Breast epithelium (tissue), 4 donors: ENCODE data around the gene FRMD4A. TPM values are rescaled to one million over a fixed set of nuclear protein-coding genes. Genes with fewer than 3 reads are reported as not detected.

ENCODE experiments used
- DNase-seq, 2 donors: peaks; one replicate each; pipeline ENCODE4 v3.0.0-alpha.2; 2019; ENCODE audit warnings: low spot score in 2 of 2
- H3K27ac ChIP-seq, 2 donors: fragments of 200-600 bp; sonication (generic) in 1 of 2; one replicate each; pipeline ENCODE4 v1.5.1; 2016 to 2019; ENCODE audit warnings: mild to moderate bottlenecking in 1 of 2
- H3K27me3 ChIP-seq, 2 donors: fragments of 200-600 bp; sonication (generic) in 1 of 2; one replicate each; pipeline versions ENCODE4 v1.5.1 to v1.6.0; 2017 to 2019; ENCODE audit warnings: control low read depth in 1 of 2, mild to moderate bottlenecking in 1 of 2
- H3K36me3 ChIP-seq: fragments of 200-600 bp; one replicate; pipeline ENCODE4 v1.5.1; 2019
- H3K4me1 ChIP-seq, 2 donors: fragments of 200-600 bp; sonication (generic); one replicate each; pipeline ENCODE4 v1.5.1; 2016 to 2019; ENCODE audit warnings: control low read depth in 1 of 2
- H3K4me3 ChIP-seq, 3 donors: fragments of 200-600 bp; sonication (generic); 1 replicate in 2 of 3; 2 replicates in 1 of 3; pipeline ENCODE4 v1.5.1; 2016 to 2019; ENCODE audit warnings: mild to moderate bottlenecking in 3 of 3, moderate library complexity in 2 of 3
- H3K9me3 ChIP-seq, 2 donors: fragments of 200-600 bp; sonication (generic) in 1 of 2; one replicate each; pipeline ENCODE4 v1.5.1; 2016 to 2019; ENCODE audit warnings: control low read depth in 1 of 2
- POLR2A ChIP-seq: fragments of 450-650 bp; IDR thresholded peaks from one replicate; pipeline ENCODE4 v1.6.1; 2016; ENCODE audit warnings: antibody characterized with exemption, mild to moderate bottlenecking, moderate library complexity
- POLR2AphosphoS5 ChIP-seq, 3 donors: sonication (generic); formaldehyde crosslinking; IDR thresholded peaks; one replicate each; pipeline ENCODE4 v1.6.1; 2017; ENCODE audit warnings: antibody characterized with exemption in 3 of 3
- intact Hi-C: fragments of 100-400 bp; cut with DNase I; formaldehyde crosslinking; loops from one replicate; pipeline ENCODE4 v1.15.1; 2023; ENCODE audit warnings: low total_unique reads
- total RNA-seq, 3 donors: library from RNA; depleted of rRNA; stranded (reverse); fragments of >200 nt; gene quantifications; one replicate each; pipeline ENCODE4 v1.1.0, GENCODE V29; 2016
- TF ChIP-seq, protein P1 (sequence below), 3 donors: fragments of 450-650 bp; IDR thresholded peaks; one replicate each; pipeline ENCODE4 v1.5.1; 2016 to 2017; ENCODE audit warnings: antibody characterized with exemption in 3 of 3, mild to moderate bottlenecking in 3 of 3, moderate library complexity in 3 of 3

Gene FRMD4A
- total RNA-seq, 3 donors from 2014 or later = 27.5 to 107 (median 34.4) TPM

DNA sequence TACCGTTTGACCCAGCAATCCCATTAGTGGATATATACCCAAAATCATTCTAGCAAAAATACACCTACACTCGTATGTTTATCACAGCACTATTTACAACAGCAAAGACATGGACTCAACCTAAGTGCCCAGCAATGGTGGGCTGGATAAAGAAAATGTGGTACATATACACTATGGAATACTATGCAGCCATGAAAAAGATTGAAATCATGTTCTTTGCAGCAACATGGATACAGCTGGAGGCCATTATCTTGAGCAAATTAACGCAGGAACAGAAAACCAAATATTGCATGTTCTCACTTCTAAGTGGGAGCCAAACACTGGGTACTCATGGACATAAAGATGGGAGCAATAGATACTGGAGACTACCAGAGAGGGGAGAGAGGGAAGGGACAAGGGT, 223.9 kb downstream of the FRMD4A start:
- no peaks in the 10 kb centered on the region for H3K36me3 ChIP-seq
- H3K9me3 ChIP-seq = no peaks in the 10 kb centered on the region
- H3K4me1 ChIP-seq = no peaks in the 10 kb centered on the region
- no peak overlapping the region for H3K4me3 ChIP-seq
- no peak for DNase-seq
- H3K27ac ChIP-seq = no peak overlapping the region
- H3K27me3 ChIP-seq = no peaks in the 10 kb centered on the region
- intact Hi-C loops = no loop called here
- TF ChIP-seq POLR2AphosphoS5 (IDR thresholded peaks at IDR 0.05) (no peak), POLR2A (no peak)
- TF ChIP-seq, protein P1, sequence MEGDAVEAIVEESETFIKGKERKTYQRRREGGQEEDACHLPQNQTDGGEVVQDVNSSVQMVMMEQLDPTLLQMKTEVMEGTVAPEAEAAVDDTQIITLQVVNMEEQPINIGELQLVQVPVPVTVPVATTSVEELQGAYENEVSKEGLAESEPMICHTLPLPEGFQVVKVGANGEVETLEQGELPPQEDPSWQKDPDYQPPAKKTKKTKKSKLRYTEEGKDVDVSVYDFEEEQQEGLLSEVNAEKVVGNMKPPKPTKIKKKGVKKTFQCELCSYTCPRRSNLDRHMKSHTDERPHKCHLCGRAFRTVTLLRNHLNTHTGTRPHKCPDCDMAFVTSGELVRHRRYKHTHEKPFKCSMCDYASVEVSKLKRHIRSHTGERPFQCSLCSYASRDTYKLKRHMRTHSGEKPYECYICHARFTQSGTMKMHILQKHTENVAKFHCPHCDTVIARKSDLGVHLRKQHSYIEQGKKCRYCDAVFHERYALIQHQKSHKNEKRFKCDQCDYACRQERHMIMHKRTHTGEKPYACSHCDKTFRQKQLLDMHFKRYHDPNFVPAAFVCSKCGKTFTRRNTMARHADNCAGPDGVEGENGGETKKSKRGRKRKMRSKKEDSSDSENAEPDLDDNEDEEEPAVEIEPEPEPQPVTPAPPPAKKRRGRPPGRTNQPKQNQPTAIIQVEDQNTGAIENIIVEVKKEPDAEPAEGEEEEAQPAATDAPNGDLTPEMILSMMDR (IDR thresholded peaks at IDR 0.05) = no peak

DNA sequence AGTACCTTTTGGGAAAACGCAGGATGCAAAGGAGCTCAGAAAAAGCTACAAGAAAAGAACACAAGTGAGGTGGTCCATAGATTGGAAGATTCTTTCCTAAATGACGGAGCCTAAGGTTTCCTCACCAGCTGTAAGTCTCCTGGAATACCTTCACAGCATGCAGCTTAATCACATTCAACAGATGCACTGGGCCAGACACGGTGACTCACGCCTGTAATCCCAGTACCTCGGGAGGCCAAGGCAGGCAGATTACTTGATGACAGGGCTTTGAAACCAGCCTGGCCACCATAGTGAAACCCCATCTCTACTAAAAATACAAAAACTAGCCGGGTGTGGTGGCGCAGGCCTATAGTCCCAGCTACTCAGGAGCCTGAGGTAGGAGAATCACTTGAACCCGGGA, 228.7 kb downstream of the FRMD4A start:
- no peak overlapping the region for H3K4me3 ChIP-seq
- intact Hi-C loops = no loop called here
- no peak for DNase-seq
- H3K36me3 ChIP-seq = no peaks in the 10 kb centered on the region
- H3K27me3 ChIP-seq = no peaks in the 10 kb centered on the region
- H3K9me3 ChIP-seq = no peaks in the 10 kb centered on the region
- no peak overlapping the region for H3K27ac ChIP-seq
- no peaks in the 10 kb centered on the region for H3K4me1 ChIP-seq
- TF ChIP-seq POLR2AphosphoS5 (IDR thresholded peaks at IDR 0.05) (no peak), POLR2A (no peak)
- TF ChIP-seq, protein P1 (IDR thresholded peaks at IDR 0.05) = no peak

DNA sequence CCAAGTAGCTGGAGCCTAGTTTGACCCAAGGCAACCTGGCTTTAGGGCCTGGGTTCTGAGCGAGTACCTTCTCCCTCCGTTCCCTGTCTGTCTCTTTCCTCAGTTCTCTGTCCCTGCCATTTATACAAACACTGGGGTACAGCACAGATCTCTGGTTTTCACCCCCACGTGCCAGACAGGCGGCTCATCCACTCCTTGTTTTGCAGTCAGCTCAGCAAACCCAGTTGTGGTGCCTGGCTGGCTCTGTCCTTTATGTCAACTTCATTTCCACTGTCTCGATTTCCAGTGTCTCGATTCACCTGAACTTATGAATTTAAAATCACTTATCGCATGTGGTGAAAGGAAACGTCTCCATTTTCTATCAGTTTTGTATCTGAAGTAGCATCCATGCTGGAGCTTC, 230.8 kb downstream of the FRMD4A start:
- Histone ChIP-seq H3K4me3 (no peak overlapping the region), H3K4me1 (no peaks in the 10 kb centered on the region), H3K9me3 (no peaks in the 10 kb centered on the region), H3K27me3 (no peaks in the 10 kb centered on the region), H3K36me3 (no peaks in the 10 kb centered on the region), H3K27ac (no peak overlapping the region)
- no peak for DNase-seq
- intact Hi-C loops = no loop called here
- TF ChIP-seq POLR2A = no peak
- no peak for TF ChIP-seq POLR2AphosphoS5 (IDR thresholded peaks at IDR 0.05)
- TF ChIP-seq, protein P1 (IDR thresholded peaks at IDR 0.05) = no peak

DNA sequence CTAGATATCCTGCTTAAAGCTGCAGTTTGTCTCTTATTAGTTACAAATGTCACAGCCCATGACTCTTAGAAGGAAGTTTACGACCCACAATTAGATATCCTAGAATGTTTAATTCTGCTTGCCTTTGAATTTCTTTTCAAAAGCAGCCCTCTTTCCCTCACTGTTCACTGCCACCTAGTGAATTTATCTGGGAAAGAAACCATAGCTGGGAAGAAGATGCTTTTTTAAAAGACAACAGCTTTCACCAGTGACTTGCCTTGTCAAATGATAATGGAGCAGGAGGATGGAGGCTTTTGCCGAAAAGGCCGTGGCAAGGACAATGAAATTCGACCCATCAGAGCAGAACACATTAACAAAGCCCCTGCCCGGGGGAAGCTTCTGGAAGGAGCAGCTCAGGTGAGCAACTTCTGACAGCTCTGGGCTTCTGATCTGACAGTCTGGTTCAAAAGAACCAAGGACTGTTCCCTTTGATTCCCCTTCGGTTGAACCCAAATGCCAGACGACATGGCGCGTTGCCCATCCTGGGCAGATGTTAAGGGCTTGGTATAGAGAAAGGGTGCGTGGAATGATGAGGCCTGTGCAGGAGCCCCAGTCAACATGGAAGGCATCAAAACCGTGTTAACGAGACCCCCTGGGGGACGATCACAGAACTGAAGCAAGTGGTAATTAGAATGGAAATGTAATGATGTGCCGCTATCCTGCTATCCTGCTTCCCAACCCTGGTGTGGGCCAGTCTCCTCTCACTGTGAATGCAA, 236.8 kb downstream of the FRMD4A start:
- Histone ChIP-seq H3K36me3 (no peaks in the 10 kb centered on the region), H3K4me3 (no peak overlapping the region), H3K27ac (no peak overlapping the region), H3K4me1 (no peaks in the 10 kb centered on the region), H3K9me3 (no peaks in the 10 kb centered on the region), H3K27me3 (no peaks in the 10 kb centered on the region)
- DNase-seq = no peak
- intact Hi-C loops = no loop called here
- TF ChIP-seq, protein P1 (IDR thresholded peaks at IDR 0.05) = peak in 1 of 3 donors; percentile 33
- no peak for TF ChIP-seq POLR2A

DNA sequence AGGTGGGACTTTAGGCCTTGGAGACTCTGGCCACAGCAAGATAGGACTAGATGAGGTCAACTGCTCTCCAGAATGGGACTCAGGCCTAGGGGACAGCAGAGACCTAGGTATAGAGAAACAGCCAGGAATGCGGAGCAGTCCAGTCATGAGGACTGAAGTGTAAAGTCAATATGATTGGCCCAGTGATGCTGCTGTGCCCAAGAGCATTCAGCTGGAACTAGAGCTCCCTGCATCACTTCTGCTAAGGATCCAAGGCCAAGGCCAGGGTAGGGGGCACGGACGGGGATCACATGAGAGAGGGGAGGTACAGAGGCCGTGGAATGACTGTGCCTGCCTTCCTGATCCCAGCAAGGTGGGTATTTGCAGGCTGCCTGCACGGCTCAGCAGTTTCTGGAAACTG, 237.9 kb downstream of the FRMD4A start:
- Histone ChIP-seq H3K4me1 (no peaks in the 10 kb centered on the region), H3K27ac (no peak overlapping the region), H3K27me3 (no peaks in the 10 kb centered on the region), H3K4me3 (no peak overlapping the region), H3K9me3 (no peaks in the 10 kb centered on the region), H3K36me3 (no peaks in the 10 kb centered on the region)
- intact Hi-C loops = no loop called here
- TF ChIP-seq POLR2AphosphoS5 (IDR thresholded peaks at IDR 0.05) = no peak
- TF ChIP-seq POLR2A = no peak
- TF ChIP-seq, protein P1 (IDR thresholded peaks at IDR 0.05) = no peak
- no peak for DNase-seq
